Spleen (tissue), 11 donors: Measurements from ENCODE around the gene APOE. TPM values are rescaled to one million over a fixed set of nuclear protein-coding genes. Genes with fewer than 3 reads are reported as not detected.
"Not testable (repeated sequence)": the region's sequence is repeated elsewhere in the genome, so short reads cannot be mapped to it uniquely, and the experiment has no call there.

ENCODE experiments used
- DNase-seq: peaks from one replicate; pipeline ENCODE4 v3.0.0-alpha.2; 2020
- H3K27ac ChIP-seq, 8 donors: fragments of 200-600 bp; sonication (generic) in 7 of 8; 1 replicate in 4 of 8; 2 replicates in 4 of 8; pipeline versions ENCODE4 v1.5.0 to v1.8.0; 2016 to 2021; ENCODE audit warnings: inconsistent platforms in 4 of 8, mild to moderate bottlenecking in 4 of 8, moderate library complexity in 1 of 8
- H3K27me3 ChIP-seq, 7 donors: fragments of 200-600 bp; sonication (generic) in 6 of 7; replicated peaks in 1 of 7; 1 replicate in 4 of 7; 2 replicates in 3 of 7; pipeline versions ENCODE4 v1.5.0 to v1.8.0; 2016 to 2021; ENCODE audit warnings: inconsistent platforms in 3 of 7, mild to moderate bottlenecking in 1 of 7
- H3K36me3 ChIP-seq, 6 donors: fragments of 200-600 bp; sonication (generic) in 5 of 6; 1 replicate in 4 of 6; 2 replicates in 2 of 6; pipeline versions ENCODE4 v1.5.0 to v1.8.0; 2016 to 2021; ENCODE audit warnings: inconsistent platforms in 2 of 6
- H3K4me1 ChIP-seq, 6 donors: fragments of 200-600 bp; sonication (generic) in 5 of 6; 1 replicate in 3 of 6; 2 replicates in 3 of 6; pipeline versions ENCODE4 v1.5.0 to v1.8.0; 2016 to 2021; ENCODE audit warnings: inconsistent platforms in 3 of 6
- H3K4me3 ChIP-seq, 8 donors: fragments of 200-600 bp; sonication (generic) in 7 of 8; 1 replicate in 4 of 8; 2 replicates in 4 of 8; pipeline versions ENCODE4 v1.5.0 to v1.8.0; 2016 to 2021; ENCODE audit warnings: inconsistent platforms in 4 of 8, mild to moderate bottlenecking in 4 of 8, moderate library complexity in 2 of 8
- H3K9me3 ChIP-seq, 8 donors: fragments of 200-600 bp; sonication (generic) in 7 of 8; 1 replicate in 4 of 8; 2 replicates in 4 of 8; pipeline versions ENCODE4 v1.5.0 to v1.8.0; 2016 to 2021; ENCODE audit warnings: inconsistent platforms in 4 of 8
- CTCF ChIP-seq, 11 experiments: fragments of 200-600 bp in 7 of 11; fragments of 450-650 bp in 4 of 11; sonication (generic) in 4 of 11; IDR thresholded peaks in 8 of 11; conservative IDR thresholded peaks in 3 of 11; 1 replicate in 7 of 11; 2 replicates in 4 of 11; pipeline versions ENCODE4 v1.4.0 to v1.8.0; 2016 to 2021; ENCODE audit warnings: antibody characterized with exemption in 11 of 11, inconsistent platforms in 4 of 11, mild to moderate bottlenecking in 1 of 11
- POLR2A ChIP-seq, 3 donors: fragments of 450-650 bp; IDR thresholded peaks; one replicate each; pipeline ENCODE4 v1.5.1; 2017; ENCODE audit warnings: antibody characterized with exemption in 3 of 3, mild to moderate bottlenecking in 1 of 3
- POLR2AphosphoS5 ChIP-seq, 3 donors: sonication (generic); formaldehyde crosslinking; IDR thresholded peaks; one replicate each; pipeline ENCODE4 v1.5.1; 2017; ENCODE audit warnings: antibody characterized with exemption in 3 of 3
- WGBS, 5 donors: extraction: QIAGEN DNeasy Blood & Tissue Kit in 3 of 5; methylation state at CpG; one replicate each; pipeline versions ENCODE4 v1.1.5 to v1.1.7; 2013 to 2018; 5-methylcytosine and 5-hydroxymethylcytosine counted together
- intact Hi-C: fragments of 100-400 bp; cut with DNase I; formaldehyde crosslinking; loops from one replicate; pipeline ENCODE4 v1.15.0; 2023; ENCODE audit warnings: low total_unique reads
- polyA plus RNA-seq, 3 donors: library from polyadenylated mRNA; stranded (reverse); fragments of 200-250 nt; gene quantifications; one replicate each; pipeline ENCODE4 v1.2.1, GENCODE V29; 2013
- total RNA-seq, 7 donors: library from RNA; depleted of rRNA in 3 of 7; stranded (reverse); fragments of >200 nt in 3 of 7; fragmentation: NEBNext Ultra II Directional in 4 of 7; extraction: Animal tissue kit (Norgen Biotek cat#: 25700) in 4 of 7; gene quantifications; one replicate each; pipeline versions ENCODE4 v1.1.0 to v1.2.1, GENCODE V29; 2016 to 2021
- donor health status: healthy with polysubstance abuse.
- donor health status: DM: no; HTN: no; CAD: no; lungs with moderate emphysema.
- donor health status: DM: no; HTN: no; CAD: no.
- donor health status: Bipolar disorder and iron deficiency.
- donor health status: healthy.
- donor health status: DM: no; HTN: no; CAD: no.
- donor health status: DM: yes; HTN: yes; CAD: no.

The APOE gene
- total and polyA plus RNA-seq, 10 donors, result 198 to 2,099 (median 726) TPM

- intact Hi-C loops, result no loop called here
- H3K4me1 ChIP-seq, result peaks cover 10 to 72% (median 40%) of the 10 kb centered on the region in 6 donors
- H3K4me3 ChIP-seq, result no peak overlapping the region
- DNase-seq, result no peak
- no peaks in the 10 kb centered on the region for H3K9me3 ChIP-seq
- H3K27ac ChIP-seq, result no peak overlapping the region
- TF ChIP-seq CTCF (IDR thresholded peaks at IDR 0.05 in 8 of 11, conservative IDR thresholded peaks at IDR 0.05 in 3 of 11) (no peak), POLR2AphosphoS5 (IDR thresholded peaks at IDR 0.05) (no peak), POLR2A (IDR thresholded peaks at IDR 0.05) (no peak)
- WGBS, 5 donors, result 82 to 91% (median 89%) methylated on average over 4 to 5 of the region's 5 CpGs
- peaks cover 0 to 8% (median 0%) of the 10 kb centered on the region in 6 donors for H3K36me3 ChIP-seq
- H3K27me3 ChIP-seq, result peaks cover 0 to 63% (median 20%) of the 10 kb centered on the region in 7 donors
These were observed 4.2 kb downstream of the APOE start for GRCh38 chr19:44909775-44910174.

GRCh38 chr19:44911896-44912295 lies 6.3 kb downstream of the APOE start:
- Histone ChIP-seq H3K27me3 (peaks cover 0 to 42% (median 0%) of the 10 kb centered on the region in 7 donors), H3K27ac (peak overlapping the region in 5 of 8 donors; percentile 23 to 82 (median 51)), H3K4me1 (peaks cover 3 to 62% (median 21%) of the 10 kb centered on the region in 6 donors)
- intact Hi-C loops, DNase-seq, H3K36me3 ChIP-seq, H3K4me3 ChIP-seq, H3K9me3 ChIP-seq: not testable (repeated sequence)
- 87 to 91% (median 88%) methylated on average over 6 of the region's 6 CpGs for WGBS, 5 donors

DNA sequence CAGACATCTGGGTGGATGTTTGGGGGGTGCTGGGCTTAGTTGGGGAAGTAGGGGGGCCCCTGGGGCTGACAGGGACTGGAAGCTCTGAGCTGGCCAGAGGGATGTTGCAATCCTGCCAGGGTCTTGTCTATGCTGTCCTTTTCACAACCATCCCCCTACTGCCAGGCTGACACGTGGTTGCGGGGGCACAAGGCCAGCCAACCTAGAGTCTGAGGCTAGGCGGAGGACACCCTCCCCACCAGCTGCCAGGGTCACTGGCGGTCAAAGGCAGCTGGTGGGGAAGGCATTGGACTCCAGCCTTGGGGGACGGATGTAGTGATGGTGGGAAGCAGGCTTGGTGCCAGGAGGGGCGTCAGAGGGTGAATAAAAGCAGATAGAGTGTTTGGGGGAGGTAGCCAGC lies 7.3 kb downstream of the APOE start:
- H3K9me3 ChIP-seq, result no peaks in the 10 kb centered on the region
- 22 to 57% (median 30%) methylated on average over 4 to 6 of the region's 6 CpGs for WGBS, 5 donors
- peaks cover 3 to 58% (median 21%) of the 10 kb centered on the region in 6 donors for H3K4me1 ChIP-seq
- H3K36me3 ChIP-seq, result peaks cover 0 to 8% (median 0%) of the 10 kb centered on the region in 6 donors
- TF ChIP-seq CTCF (IDR thresholded peaks at IDR 0.05 in 8 of 11, conservative IDR thresholded peaks at IDR 0.05 in 3 of 11), result no peak
- TF ChIP-seq POLR2AphosphoS5 (IDR thresholded peaks at IDR 0.05), result peak; percentile 66 to 72 (median 67)
- peak; percentile 89 for DNase-seq
- H3K27me3 ChIP-seq, result peaks cover 0 to 32% (median 0%) of the 10 kb centered on the region in 7 donors
- intact Hi-C loops, result no loop called here
- H3K4me3 ChIP-seq, result peak overlapping the region in 1 of 8 donors; percentile 17
- H3K27ac ChIP-seq, result peak overlapping the region in 5 of 8 donors; percentile 23 to 82 (median 81)

DNA sequence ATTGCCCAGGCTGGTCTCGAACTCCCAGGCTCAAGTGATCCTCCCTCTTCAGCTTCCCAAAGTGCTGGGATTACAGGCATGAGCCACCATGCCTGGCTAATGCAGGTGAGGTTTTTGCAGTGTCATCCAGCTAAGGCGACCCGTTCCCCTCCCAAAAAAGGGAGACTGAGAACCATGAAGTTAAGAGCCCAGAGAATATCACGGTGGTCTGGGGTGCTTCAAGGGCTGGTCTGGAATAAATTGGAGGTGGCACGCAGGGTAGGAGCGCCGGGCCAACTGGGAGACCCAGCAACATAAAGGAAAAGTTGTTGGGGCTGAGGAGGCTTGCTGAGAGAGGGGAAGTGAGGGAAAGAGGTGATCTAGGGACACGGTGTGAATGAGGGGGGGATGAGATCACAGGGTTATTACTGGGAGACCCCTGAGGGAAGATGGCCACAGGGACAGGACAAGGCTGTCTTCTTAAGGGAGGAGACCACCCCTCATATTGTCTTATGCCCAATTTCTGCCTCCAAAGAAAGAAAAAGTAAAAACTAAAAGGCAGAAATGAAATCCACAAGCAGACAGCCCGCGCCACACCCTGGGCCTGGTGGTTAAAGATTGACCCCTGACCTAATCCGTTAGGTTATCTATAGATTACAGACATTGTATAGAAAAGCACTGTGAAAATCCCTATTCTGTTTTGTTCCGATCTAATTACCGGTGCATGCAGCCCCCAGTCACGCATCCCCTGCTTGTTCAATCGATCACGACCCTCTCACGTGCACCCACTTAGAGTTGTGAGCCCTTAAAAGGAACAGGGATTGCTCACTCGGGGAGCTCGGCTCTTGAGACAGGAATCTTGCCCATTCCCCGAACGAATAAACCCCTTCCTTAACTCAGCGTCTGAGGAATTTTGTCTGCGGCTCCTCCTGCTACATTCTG lies 8.2 kb downstream of the APOE start:
- WGBS, 5 donors, result 53 to 55% (median 53%) methylated on average over 22 to 23 of the region's 23 CpGs
- H3K36me3 ChIP-seq, DNase-seq, intact Hi-C loops, H3K9me3 ChIP-seq: not testable (repeated sequence)
- Histone ChIP-seq H3K27ac (peak overlapping the region in 7 of 8 donors; percentile 67 to 82 (median 78)), H3K4me1 (peaks cover 3 to 58% (median 21%) of the 10 kb centered on the region in 6 donors), H3K4me3 (peak overlapping the region in 3 of 8 donors; percentile 54 to 64 (median 54)), H3K27me3 (peaks cover 0 to 32% (median 0%) of the 10 kb centered on the region in 7 donors)
